ENCODE measurements around the gene ARID1B.

The ARID1B gene

GRCh38 chr6:157254538-157254937 lies 477.4 kb downstream of the ARID1B start:
- peaks cover 39% of the 10 kb centered on the region for H3K27me3 ChIP-seq (replicated peaks; ENCODE audit: control insufficient read depth, insufficient read depth, low read length)
- no peaks in the 10 kb centered on the region for H3K9me3 ChIP-seq (ENCODE audit: control insufficient read depth, low read length)
- no peak for DNase-seq (ENCODE audit: low read depth)
- H3K9ac ChIP-seq (ENCODE audit: low read length), result no peak overlapping the region
- no peaks in the 10 kb centered on the region for H3K36me3 ChIP-seq (ENCODE audit: control insufficient read depth, insufficient read depth, low read length, severe bottlenecking)
- H3K4me3 ChIP-seq (ENCODE audit: low read length), result no peak overlapping the region
- no peaks in the 10 kb centered on the region for H3K4me1 ChIP-seq (ENCODE audit: control insufficient read depth, insufficient read depth, low read length)

- no peak for DNase-seq (ENCODE audit: low read depth)
- Histone ChIP-seq H3K27me3 (replicated peaks; ENCODE audit: control insufficient read depth, insufficient read depth, low read length) (peaks cover 39% of the 10 kb centered on the region), H3K9me3 (ENCODE audit: control insufficient read depth, low read length) (no peaks in the 10 kb centered on the region), H3K9ac (ENCODE audit: low read length) (no peak overlapping the region), H3K4me1 (ENCODE audit: control insufficient read depth, insufficient read depth, low read length) (no peaks in the 10 kb centered on the region), H3K4me3 (ENCODE audit: low read length) (no peak overlapping the region), H3K36me3 (ENCODE audit: control insufficient read depth, insufficient read depth, low read length, severe bottlenecking) (no peaks in the 10 kb centered on the region)
Measured at GRCh38 chr6:157255079-157255478, 477.9 kb downstream of the ARID1B start.

- Histone ChIP-seq H3K36me3 (ENCODE audit: control insufficient read depth, insufficient read depth, low read length, severe bottlenecking) (no peaks in the 10 kb centered on the region), H3K9me3 (ENCODE audit: control insufficient read depth, low read length) (no peaks in the 10 kb centered on the region), H3K27me3 (replicated peaks; ENCODE audit: control insufficient read depth, insufficient read depth, low read length) (peaks cover 25% of the 10 kb centered on the region), H3K9ac (ENCODE audit: low read length) (no peak overlapping the region), H3K4me3 (ENCODE audit: low read length) (no peak overlapping the region), H3K4me1 (ENCODE audit: control insufficient read depth, insufficient read depth, low read length) (peaks cover 4% of the 10 kb centered on the region)
- no peak for DNase-seq (ENCODE audit: low read depth)
Measured at GRCh38 chr6:157258878-157259277, 481.7 kb downstream of the ARID1B start.

GRCh38 chr6:157259443-157259842 lies 482.3 kb downstream of the ARID1B start:
- H3K9ac ChIP-seq (ENCODE audit: low read length), result no peak overlapping the region
- no peak overlapping the region for H3K4me3 ChIP-seq (ENCODE audit: low read length)
- peaks cover 25% of the 10 kb centered on the region for H3K27me3 ChIP-seq (replicated peaks; ENCODE audit: control insufficient read depth, insufficient read depth, low read length)
- no peak for DNase-seq (ENCODE audit: low read depth)
- peaks cover 4% of the 10 kb centered on the region for H3K4me1 ChIP-seq (ENCODE audit: control insufficient read depth, insufficient read depth, low read length)
- H3K9me3 ChIP-seq (ENCODE audit: control insufficient read depth, low read length), result no peaks in the 10 kb centered on the region
- H3K36me3 ChIP-seq (ENCODE audit: control insufficient read depth, insufficient read depth, low read length, severe bottlenecking), result no peaks in the 10 kb centered on the region
